SK-N-SH treated with all-trans-retinoic acid at 6 μM for 48 hours (cell line): ENCODE data around the gene ANKIB1.

Experiments used
- ARNTL ChIP-seq: fragments of 450-650 bp; formaldehyde crosslinking; IDR thresholded peaks from 2 replicates; pipeline ENCODE4 v1.5.0; 2020; ENCODE audit warnings: low read depth, mild to moderate bottlenecking, moderate library complexity, borderline replicate concordance
- CSDC2 ChIP-seq: fragments of 250-450 bp; sonication (Bioruptor Pico); IDR thresholded peaks from 2 replicates; pipeline ENCODE4 v1.5.0; 2020; ENCODE audit warnings: mild to moderate bottlenecking, moderate library complexity
- ESRRG ChIP-seq: fragments of 250-450 bp; sonication (Bioruptor Pico); IDR thresholded peaks from 2 replicates; pipeline ENCODE4 v1.6.1; 2021; ENCODE audit warnings: mild to moderate bottlenecking
- ISL1 ChIP-seq: fragments of 250-450 bp; sonication (Bioruptor Pico); IDR thresholded peaks from 2 replicates; pipeline ENCODE4 v2.1.2; 2022; ENCODE audit warnings: mild to moderate bottlenecking, moderate library complexity
- PPARA ChIP-seq: fragments of 250-450 bp; sonication (Bioruptor Pico); IDR thresholded peaks from 2 replicates; pipeline ENCODE4 v1.5.0; 2020; ENCODE audit warnings: mild to moderate bottlenecking, borderline replicate concordance
- ZFP30 ChIP-seq: fragments of 450-650 bp; formaldehyde crosslinking; IDR thresholded peaks from 2 replicates; pipeline ENCODE4 v1.5.0; 2022; ENCODE audit warnings: mild to moderate bottlenecking, moderate library complexity
- ZNF8 ChIP-seq: fragments of 450-650 bp; formaldehyde crosslinking; IDR thresholded peaks from 2 replicates; pipeline ENCODE4 v1.5.0; 2020; ENCODE audit warnings: mild to moderate bottlenecking, moderate library complexity
- TF ChIP-seq, protein P1 (sequence below): fragments of 250-450 bp; sonication (Bioruptor Pico); IDR thresholded peaks from 2 replicates; pipeline ENCODE4 v1.8.0; 2021; ENCODE audit warnings: low read depth, mild to moderate bottlenecking, moderate library complexity, borderline replicate concordance

DNA sequence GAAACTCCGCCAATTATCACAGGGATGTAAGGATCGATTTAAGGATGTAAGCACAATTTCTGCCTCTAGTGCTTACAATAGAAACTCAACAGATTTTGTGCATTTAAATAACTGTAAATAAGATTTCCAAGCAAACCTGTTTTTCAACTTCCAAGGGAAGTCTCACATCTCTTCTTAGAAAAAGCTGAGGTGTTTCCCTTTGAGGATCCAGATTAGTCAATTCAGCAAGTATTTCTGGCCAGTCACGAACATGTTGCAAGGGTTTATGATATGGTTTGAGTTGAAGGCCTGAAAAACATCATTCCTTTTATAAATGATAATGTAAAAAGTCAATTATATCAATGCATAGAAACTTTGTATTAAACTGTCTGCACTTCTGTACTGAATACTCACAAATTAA is 24.0 kb upstream of the ANKIB1 start:
- no peak for TF ChIP-seq PPARA (CRISPR knock-in tag)
- TF ChIP-seq, protein P1, sequence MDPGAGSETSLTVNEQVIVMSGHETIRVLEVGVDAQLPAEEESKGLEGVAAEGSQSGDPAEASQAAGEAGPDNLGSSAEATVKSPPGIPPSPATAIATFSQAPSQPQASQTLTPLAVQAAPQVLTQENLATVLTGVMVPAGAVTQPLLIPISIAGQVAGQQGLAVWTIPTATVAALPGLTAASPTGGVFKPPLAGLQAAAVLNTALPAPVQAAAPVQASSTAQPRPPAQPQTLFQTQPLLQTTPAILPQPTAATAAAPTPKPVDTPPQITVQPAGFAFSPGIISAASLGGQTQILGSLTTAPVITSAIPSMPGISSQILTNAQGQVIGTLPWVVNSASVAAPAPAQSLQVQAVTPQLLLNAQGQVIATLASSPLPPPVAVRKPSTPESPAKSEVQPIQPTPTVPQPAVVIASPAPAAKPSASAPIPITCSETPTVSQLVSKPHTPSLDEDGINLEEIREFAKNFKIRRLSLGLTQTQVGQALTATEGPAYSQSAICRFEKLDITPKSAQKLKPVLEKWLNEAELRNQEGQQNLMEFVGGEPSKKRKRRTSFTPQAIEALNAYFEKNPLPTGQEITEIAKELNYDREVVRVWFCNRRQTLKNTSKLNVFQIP (CRISPR knock-in tag): no peak
- TF ChIP-seq ARNTL (CRISPR knock-in tag): no peak
- no peak for TF ChIP-seq ISL1 (CRISPR knock-in tag)
- no peak for TF ChIP-seq ZFP30 (CRISPR knock-in tag)
- no peak for TF ChIP-seq CSDC2
- TF ChIP-seq ZNF8 (CRISPR knock-in tag): no peak
- no peak for TF ChIP-seq ESRRG (CRISPR knock-in tag)
